ENCODE results near the gene CFAP74. TPM values are rescaled to one million over a fixed set of nuclear protein-coding genes. Genes with fewer than 3 reads are reported as not detected.
"Not testable (repeated sequence)": the region's sequence is repeated elsewhere in the genome, so short reads cannot be mapped to it uniquely, and the experiment has no call there.

The CFAP74 gene
- total and polyA plus RNA-seq, 7 donors = 0.03 to 0.27 TPM; not detected in 5

DNA sequence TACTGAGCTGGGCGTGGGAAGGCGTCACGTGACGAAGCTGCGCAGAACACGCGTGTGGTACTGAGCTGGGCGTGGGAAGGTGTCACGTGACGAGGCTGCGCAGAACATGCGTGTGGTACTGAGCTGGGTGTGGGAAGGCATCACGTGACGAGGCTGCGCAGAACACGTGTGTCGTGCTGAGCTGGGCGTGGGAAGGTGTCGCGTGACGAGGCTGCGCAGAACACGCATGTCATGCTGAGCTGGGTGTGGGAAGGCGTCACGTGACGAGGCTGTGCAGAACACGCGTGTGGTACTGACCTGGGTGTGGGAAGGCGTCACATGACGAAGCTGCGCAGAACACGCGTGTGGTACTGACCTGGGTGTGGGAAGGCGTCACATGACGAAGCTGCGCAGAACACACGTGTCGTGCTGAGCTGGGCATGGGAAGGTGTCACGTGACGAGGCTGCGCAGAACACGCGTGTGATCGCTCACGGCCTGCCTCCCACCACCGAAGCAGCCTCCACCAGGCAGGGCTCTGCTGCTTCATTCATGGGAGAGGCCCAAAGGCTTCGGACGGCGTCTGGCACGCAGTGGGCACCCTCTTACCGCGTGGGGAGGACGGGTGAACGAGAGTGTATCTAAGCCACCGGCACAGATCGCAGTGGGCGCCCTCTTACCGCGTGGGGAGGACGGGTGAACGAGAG lies 24.0 kb downstream of the CFAP74 start:
- H3K4me3 ChIP-seq = no peak overlapping the region
- TF ChIP-seq POLR2A (IDR thresholded peaks at IDR 0.05) = no peak
- no peak for TF ChIP-seq EP300 (IDR thresholded peaks at IDR 0.05)
- no peak for TF ChIP-seq CTCF (IDR thresholded peaks at IDR 0.05)
- TF ChIP-seq POLR2AphosphoS5 (IDR thresholded peaks at IDR 0.05) = no peak
- H3K27me3 ChIP-seq = peaks cover 0 to 8% (median under 1%) of the 10 kb centered on the region in 3 donors
- H3K27ac ChIP-seq = no peak overlapping the region
- no peak for DNase-seq
- no peaks in the 10 kb centered on the region for H3K9me3 ChIP-seq
- intact Hi-C loops (cut with DNase I) = no loop called here
- no peaks in the 10 kb centered on the region for H3K36me3 ChIP-seq
- H3K4me1 ChIP-seq = no peaks in the 10 kb centered on the region
- WGBS, 2 donors = 93 to 96% methylated on average over 61 of the region's 61 CpGs

DNA sequence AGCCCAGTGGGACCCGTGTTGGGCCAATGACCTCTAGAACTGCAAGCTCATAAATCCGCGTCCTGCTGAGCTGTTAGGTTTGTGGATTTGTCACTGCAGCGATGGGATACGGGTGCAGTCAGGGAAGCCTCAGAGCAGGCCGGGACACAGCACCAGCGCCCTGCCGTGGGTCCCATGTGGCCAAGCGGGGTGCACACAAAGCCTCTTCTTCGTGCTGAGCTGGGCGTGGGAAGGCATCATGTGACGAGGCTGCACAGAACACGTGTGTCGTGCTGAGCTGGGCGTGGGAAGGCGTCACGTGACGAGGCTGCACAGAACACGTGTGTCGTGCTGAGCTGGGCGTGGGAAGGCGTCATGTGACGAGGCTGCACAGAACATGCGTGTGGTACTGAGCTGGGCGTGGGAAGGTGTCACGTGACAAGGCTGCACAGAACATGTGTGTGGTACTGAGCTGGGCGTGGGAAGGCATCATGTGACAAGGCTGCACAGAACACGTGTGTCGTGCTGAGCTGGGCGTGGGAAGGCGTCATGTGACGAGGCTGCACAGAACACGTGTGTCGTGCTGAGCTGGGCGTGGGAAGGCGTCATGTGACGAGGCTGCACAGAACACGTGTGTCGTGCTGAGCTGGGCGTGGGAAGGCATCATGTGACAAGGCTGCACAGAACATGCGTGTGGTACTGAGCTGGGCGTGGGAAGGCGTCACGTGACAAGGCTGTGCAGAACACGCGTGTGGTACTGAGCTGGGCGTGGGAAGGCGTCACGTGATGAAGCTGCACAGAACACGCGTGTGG lies 24.7 kb downstream of the CFAP74 start:
- H3K27ac ChIP-seq; H3K27me3 ChIP-seq; H3K4me1 ChIP-seq; intact Hi-C loops (cut with DNase I); H3K4me3 ChIP-seq; H3K9me3 ChIP-seq; DNase-seq; H3K36me3 ChIP-seq: not testable (repeated sequence)
- WGBS, 2 donors = 89 to 93% methylated on average over 51 of the region's 51 CpGs

DNA sequence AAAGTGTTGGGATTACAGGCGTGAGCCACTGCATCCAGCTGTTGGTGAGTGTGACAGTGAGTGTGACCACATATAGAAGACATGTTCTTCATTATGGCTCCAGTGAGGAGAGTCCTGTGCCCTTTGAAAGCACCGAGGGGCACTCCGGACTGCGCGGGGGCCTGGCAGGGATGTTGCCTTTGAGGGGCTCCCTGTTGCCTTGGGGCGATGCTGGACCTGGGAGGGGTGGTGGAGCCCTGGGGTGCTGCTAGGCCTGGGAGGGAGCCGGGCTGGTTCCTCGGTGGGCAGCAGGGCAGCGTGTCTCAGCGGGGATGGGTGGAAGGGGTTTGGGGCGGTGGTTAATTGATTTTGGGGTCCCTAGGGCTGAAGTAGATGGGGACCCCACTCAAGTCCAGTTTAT lies 25.5 kb downstream of the CFAP74 start:
- DNase-seq = no peak
- 79 to 90% methylated on average over 11 of the region's 11 CpGs for WGBS, 2 donors
- Histone ChIP-seq H3K4me1 (no peaks in the 10 kb centered on the region), H3K27me3 (peaks cover 0 to 15% (median 13%) of the 10 kb centered on the region in 3 donors), H3K27ac (no peak overlapping the region), H3K4me3 (no peak overlapping the region), H3K9me3 (no peaks in the 10 kb centered on the region), H3K36me3 (no peaks in the 10 kb centered on the region)
- intact Hi-C loops (cut with DNase I) = no loop called here
- TF ChIP-seq POLR2AphosphoS5 (IDR thresholded peaks at IDR 0.05) = no peak
- no peak for TF ChIP-seq EP300 (IDR thresholded peaks at IDR 0.05)
- TF ChIP-seq POLR2A (IDR thresholded peaks at IDR 0.05) = no peak
- TF ChIP-seq CTCF (IDR thresholded peaks at IDR 0.05) = no peak

DNA sequence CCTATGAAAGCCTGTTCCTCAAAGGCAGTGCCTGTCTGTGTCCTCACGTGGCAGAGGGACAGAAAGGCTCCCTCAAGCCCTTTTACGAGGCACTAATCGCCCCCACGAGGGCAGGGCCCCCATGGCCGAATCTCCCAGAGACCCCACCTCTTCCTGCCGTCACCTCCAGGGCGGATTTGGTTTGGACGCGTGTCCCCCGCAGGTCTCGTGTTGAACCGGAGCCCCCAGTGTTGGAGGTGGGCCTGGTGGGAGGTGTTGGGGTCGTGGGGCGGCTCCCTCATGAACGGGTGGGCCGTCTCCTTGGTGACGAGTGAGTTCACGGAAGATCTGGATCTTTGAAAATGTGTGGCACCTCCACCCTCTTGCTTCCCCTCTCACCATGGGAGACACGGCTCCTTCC lies 27.6 kb downstream of the CFAP74 start:
- H3K27ac ChIP-seq = no peak overlapping the region
- no peak for DNase-seq
- TF ChIP-seq CTCF (IDR thresholded peaks at IDR 0.05) (no peak), POLR2A (IDR thresholded peaks at IDR 0.05) (no peak)
- no peak overlapping the region for H3K4me3 ChIP-seq
- H3K27me3 ChIP-seq = peaks cover 0 to 26% (median 18%) of the 10 kb centered on the region in 3 donors
- H3K36me3 ChIP-seq = no peaks in the 10 kb centered on the region
- WGBS, 2 donors = 84 to 85% methylated on average over 19 of the region's 19 CpGs
- intact Hi-C loops (cut with DNase I) = no loop called here
- H3K9me3 ChIP-seq = no peaks in the 10 kb centered on the region
- no peaks in the 10 kb centered on the region for H3K4me1 ChIP-seq

DNA sequence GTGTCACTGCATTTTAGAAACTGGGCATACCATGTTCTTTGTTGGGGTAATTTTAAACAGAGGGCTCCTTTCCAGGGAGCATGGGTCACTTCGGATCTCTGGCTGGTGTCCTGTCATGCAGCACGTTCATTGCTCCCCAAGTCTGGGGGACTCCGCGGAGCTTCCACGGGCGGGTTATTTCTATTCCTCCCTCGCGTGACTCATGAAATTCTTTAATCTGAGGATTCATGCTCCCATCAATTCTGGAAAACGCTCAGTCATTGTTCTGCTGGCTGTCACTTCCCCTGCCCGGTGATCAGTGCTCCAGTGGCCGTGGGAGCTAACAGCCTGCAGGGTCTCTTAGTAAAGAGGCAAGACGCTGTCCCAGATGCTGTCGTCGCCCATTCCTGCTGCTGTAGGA lies 28.1 kb downstream of the CFAP74 start:
- TF ChIP-seq CTCF (IDR thresholded peaks at IDR 0.05) (no peak), POLR2A (IDR thresholded peaks at IDR 0.05) (no peak), EP300 (IDR thresholded peaks at IDR 0.05) (no peak), POLR2AphosphoS5 (IDR thresholded peaks at IDR 0.05) (no peak)
- Histone ChIP-seq H3K4me1 (no peaks in the 10 kb centered on the region), H3K4me3 (no peak overlapping the region), H3K27ac (no peak overlapping the region), H3K27me3 (peaks cover 0 to 26% (median 18%) of the 10 kb centered on the region in 3 donors), H3K36me3 (no peaks in the 10 kb centered on the region), H3K9me3 (no peaks in the 10 kb centered on the region)
- no peak for DNase-seq
- WGBS, 2 donors = 84 to 91% methylated on average over 14 of the region's 14 CpGs
- intact Hi-C loops (cut with DNase I) = no loop called here

All from sigmoid colon (tissue), 7 donors.